ENCODE data around the gene OR6C76. TPM values are rescaled to one million over a fixed set of nuclear protein-coding genes. Genes with fewer than 3 reads are reported as not detected.

OR6C76 gene
- total RNA-seq, result not detected

DNA sequence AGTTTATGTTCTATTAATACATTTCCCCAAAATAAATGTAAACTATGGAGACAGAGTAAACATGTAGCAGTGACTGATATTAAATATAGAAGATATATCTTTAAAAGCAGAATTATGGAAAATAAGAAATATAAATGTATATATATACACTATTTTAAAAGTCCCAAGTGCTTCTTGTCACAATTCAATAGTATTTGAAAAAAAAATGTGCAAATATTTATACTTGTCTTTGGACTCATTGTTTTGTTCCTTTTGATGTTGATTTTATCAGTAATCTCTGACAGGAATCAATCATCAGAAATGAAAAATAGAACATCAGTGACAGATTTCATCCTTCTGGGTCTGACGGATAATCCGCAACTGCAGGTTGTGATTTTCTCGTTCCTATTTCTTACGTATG, at the start of gene OR6C76:
OR6C76 (plus strand) TSS at position 301 of the 400 bp plus-strand sequence; CDS start at position 301, 0 bp downstream.
- TF ChIP-seq POLR2AphosphoS5 (IDR thresholded peaks at IDR 0.05) (no peak), POLR2A (IDR thresholded peaks at IDR 0.05) (no peak)
- TF ChIP-seq, protein P1, sequence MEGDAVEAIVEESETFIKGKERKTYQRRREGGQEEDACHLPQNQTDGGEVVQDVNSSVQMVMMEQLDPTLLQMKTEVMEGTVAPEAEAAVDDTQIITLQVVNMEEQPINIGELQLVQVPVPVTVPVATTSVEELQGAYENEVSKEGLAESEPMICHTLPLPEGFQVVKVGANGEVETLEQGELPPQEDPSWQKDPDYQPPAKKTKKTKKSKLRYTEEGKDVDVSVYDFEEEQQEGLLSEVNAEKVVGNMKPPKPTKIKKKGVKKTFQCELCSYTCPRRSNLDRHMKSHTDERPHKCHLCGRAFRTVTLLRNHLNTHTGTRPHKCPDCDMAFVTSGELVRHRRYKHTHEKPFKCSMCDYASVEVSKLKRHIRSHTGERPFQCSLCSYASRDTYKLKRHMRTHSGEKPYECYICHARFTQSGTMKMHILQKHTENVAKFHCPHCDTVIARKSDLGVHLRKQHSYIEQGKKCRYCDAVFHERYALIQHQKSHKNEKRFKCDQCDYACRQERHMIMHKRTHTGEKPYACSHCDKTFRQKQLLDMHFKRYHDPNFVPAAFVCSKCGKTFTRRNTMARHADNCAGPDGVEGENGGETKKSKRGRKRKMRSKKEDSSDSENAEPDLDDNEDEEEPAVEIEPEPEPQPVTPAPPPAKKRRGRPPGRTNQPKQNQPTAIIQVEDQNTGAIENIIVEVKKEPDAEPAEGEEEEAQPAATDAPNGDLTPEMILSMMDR (IDR thresholded peaks at IDR 0.05), result no peak
- H3K27me3 ChIP-seq (replicated peaks; ENCODE audit: insufficient read depth), result no peaks in the 10 kb centered on the region
- 79% methylated on average over 4 of the region's 4 CpGs for WGBS

DNA sequence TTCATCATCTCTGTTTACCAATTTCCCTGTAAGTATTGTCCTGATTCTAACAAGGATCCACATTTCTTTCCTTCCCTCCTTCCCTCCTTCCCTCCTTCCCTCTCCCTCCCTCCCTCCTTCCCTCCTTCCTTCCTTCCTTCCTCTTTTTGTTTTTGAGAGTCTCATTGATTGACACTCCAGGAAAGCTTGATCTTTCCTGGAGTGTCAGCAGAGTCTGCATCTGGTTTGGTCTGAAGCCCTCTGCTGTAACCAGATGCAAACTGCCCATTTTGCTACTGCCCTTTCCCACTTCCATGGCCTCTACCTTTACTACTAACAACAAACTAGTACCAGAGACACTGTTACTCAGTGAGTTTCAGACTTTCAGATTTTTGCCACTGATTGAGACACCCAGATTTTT, 40.2 kb upstream of the OR6C76 start:
- intact Hi-C loops (cut with DNase I), result no loop called here
- H3K4me3 ChIP-seq, result no peak overlapping the region
- H3K4me1 ChIP-seq (replicated peaks), result no peaks in the 10 kb centered on the region
- TF ChIP-seq POLR2AphosphoS5 (IDR thresholded peaks at IDR 0.05) (no peak), POLR2A (IDR thresholded peaks at IDR 0.05) (no peak)
- TF ChIP-seq, protein P1 (IDR thresholded peaks at IDR 0.05), result no peak
- H3K9me3 ChIP-seq, result no peaks in the 10 kb centered on the region
- DNase-seq (ENCODE audit: low spot score), result no peak
- H3K36me3 ChIP-seq, result no peaks in the 10 kb centered on the region
- no peak overlapping the region for H3K27ac ChIP-seq
- no peaks in the 10 kb centered on the region for H3K27me3 ChIP-seq (replicated peaks; ENCODE audit: insufficient read depth)

More for the DNA sequence above, at the start of gene OR6C76:
- H3K9me3 ChIP-seq, result no peaks in the 10 kb centered on the region
- H3K4me3 ChIP-seq, result no peak within 1 kb of the TSS
- DNase-seq (ENCODE audit: low spot score), result no peak
- no peaks in the 10 kb centered on the region for H3K36me3 ChIP-seq
- intact Hi-C loops (cut with DNase I), result no loop called here
- H3K27ac ChIP-seq, result no peak within 1 kb of the TSS
- H3K4me1 ChIP-seq (replicated peaks), result no peaks in the 10 kb centered on the region

DNA sequence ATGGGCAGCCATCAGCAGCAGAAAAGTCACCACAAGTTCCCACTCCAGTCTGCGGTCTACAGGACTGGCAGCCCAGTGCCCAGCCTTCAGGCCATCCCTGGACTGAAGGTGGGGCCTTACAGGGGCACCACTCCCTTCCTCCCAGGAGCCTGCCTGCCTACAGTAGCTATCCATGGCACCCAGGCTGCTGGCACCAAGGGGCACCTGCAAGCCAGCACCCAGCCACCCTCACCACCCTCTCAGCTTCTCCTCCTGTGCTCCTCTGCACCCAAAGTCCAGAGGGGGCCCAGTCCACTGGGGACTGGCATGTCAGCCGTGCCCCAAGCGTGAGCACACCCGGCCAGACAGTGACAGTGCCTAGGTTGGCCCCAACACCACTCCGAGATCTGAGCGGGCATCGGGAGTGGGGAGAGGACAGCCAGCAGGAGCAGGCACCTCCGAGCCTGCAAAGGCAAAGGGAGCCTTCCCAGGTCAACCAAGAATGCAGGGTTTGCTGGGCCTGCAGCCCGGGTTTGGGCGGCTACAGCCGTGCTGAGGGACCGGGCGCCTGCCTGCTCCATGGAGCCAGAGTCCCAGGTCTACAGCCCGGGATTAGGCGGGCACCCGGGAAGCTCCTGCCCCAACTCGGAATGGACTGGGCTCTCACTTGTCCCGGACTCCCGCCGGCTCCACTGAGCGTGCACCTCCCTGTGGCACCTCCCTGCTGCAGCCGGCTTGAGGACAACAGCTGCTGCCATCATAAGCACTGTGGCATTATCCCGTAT, 33.8 kb upstream of the OR6C76 start:
- no peak overlapping the region for H3K27ac ChIP-seq
- no peaks in the 10 kb centered on the region for H3K4me1 ChIP-seq (replicated peaks)
- no peaks in the 10 kb centered on the region for H3K27me3 ChIP-seq (replicated peaks; ENCODE audit: insufficient read depth)
- no peak overlapping the region for H3K4me3 ChIP-seq
- no peak for TF ChIP-seq POLR2A (IDR thresholded peaks at IDR 0.05)
- TF ChIP-seq, protein P1 (IDR thresholded peaks at IDR 0.05), result no peak
- no peak for TF ChIP-seq POLR2AphosphoS5 (IDR thresholded peaks at IDR 0.05)
- no peaks in the 10 kb centered on the region for H3K9me3 ChIP-seq
- 91% methylated on average over 23 of the region's 23 CpGs for WGBS
- intact Hi-C loops (cut with DNase I), result no loop called here
- no peak for DNase-seq (ENCODE audit: low spot score)
- no peaks in the 10 kb centered on the region for H3K36me3 ChIP-seq

DNA sequence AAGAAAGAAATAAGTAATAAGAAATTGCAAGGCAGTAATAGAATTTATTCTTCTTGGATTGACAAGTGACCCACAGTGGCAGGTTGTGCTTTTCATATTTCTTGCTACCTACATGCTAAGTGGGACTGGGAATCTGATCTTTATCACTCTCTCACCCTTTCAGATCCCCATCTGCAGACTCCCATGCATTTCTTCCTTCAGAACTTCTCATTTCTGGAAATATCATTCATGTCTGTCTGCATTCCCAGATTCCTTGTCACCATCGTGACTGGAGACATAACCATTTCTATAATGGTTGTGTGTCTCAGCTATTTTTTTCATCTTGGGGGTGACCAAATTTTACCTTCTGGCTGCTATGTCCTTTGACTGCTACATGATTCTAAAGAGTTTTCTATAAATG, 29.7 kb upstream of the OR6C76 start:
- Histone ChIP-seq H3K9me3 (no peaks in the 10 kb centered on the region), H3K27ac (no peak overlapping the region), H3K27me3 (replicated peaks; ENCODE audit: insufficient read depth) (no peaks in the 10 kb centered on the region), H3K4me1 (replicated peaks) (no peaks in the 10 kb centered on the region), H3K36me3 (no peaks in the 10 kb centered on the region), H3K4me3 (no peak overlapping the region)
- no peak for TF ChIP-seq POLR2AphosphoS5 (IDR thresholded peaks at IDR 0.05)
- TF ChIP-seq POLR2A (IDR thresholded peaks at IDR 0.05), result no peak
- TF ChIP-seq, protein P1 (IDR thresholded peaks at IDR 0.05), result no peak
- intact Hi-C loops (cut with DNase I), result no loop called here
- WGBS, result 64% methylated on average over 1 of the region's 1 CpG
- no peak for DNase-seq (ENCODE audit: low spot score)

DNA sequence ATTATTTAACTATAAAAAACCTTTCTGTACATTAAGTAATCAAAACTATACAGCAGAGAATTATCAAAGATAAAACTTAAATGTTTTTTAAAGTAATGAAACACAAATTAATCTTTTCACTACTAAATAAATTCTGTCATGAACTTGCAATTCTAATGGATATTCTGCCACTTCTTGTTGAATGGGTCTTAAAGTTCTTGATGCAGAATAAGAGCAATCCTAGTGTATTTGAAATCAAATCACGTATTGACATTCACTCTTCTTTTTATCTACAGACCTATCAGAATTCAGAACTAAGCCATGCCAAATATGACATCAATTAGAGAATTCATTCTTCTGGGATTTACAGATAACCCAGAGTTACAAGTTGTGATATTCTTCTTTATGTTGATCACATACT, 25.8 kb upstream of the OR6C76 start, which contains the start of gene OR6C65:
OR6C65 (plus strand) TSS at position 301 of the 400 bp plus-strand sequence; CDS start at position 301, 0 bp downstream.
- TF ChIP-seq, protein P1 (IDR thresholded peaks at IDR 0.05), result no peak
- TF ChIP-seq POLR2A (IDR thresholded peaks at IDR 0.05) (no peak), POLR2AphosphoS5 (IDR thresholded peaks at IDR 0.05) (no peak)
- WGBS, result 93% methylated on average over 1 of the region's 1 CpG

More for the DNA sequence above, 25.8 kb upstream of the OR6C76 start, which contains the start of gene OR6C65:
- Histone ChIP-seq H3K4me1 (replicated peaks) (no peaks in the 10 kb centered on the region), H3K4me3 (no peak within 1 kb of the TSS), H3K27me3 (replicated peaks; ENCODE audit: insufficient read depth) (no peaks in the 10 kb centered on the region), H3K36me3 (no peaks in the 10 kb centered on the region), H3K9me3 (no peaks in the 10 kb centered on the region), H3K27ac (no peak within 1 kb of the TSS)
- intact Hi-C loops (cut with DNase I), result no loop called here
- no peak for DNase-seq (ENCODE audit: low spot score)

Measured in prostate gland (tissue), 2 donors.